Dermis blood vessel endothelial cell (primary cell): ENCODE measurements around the gene CDH15. TPM values are rescaled to one million over a fixed set of nuclear protein-coding genes. Genes with fewer than 3 reads are reported as not detected.

Source experiments
- DNase-seq: peaks from one replicate; pipeline ENCODE4 v3.0.0; 2010
- total RNA-seq: library from RNA; depleted of rRNA; stranded (reverse); fragments of >200 nt; gene quantifications from 2 replicates; pipeline ENCODE4 v1.2.3, GENCODE V29; 2014

The CDH15 gene, protein sequence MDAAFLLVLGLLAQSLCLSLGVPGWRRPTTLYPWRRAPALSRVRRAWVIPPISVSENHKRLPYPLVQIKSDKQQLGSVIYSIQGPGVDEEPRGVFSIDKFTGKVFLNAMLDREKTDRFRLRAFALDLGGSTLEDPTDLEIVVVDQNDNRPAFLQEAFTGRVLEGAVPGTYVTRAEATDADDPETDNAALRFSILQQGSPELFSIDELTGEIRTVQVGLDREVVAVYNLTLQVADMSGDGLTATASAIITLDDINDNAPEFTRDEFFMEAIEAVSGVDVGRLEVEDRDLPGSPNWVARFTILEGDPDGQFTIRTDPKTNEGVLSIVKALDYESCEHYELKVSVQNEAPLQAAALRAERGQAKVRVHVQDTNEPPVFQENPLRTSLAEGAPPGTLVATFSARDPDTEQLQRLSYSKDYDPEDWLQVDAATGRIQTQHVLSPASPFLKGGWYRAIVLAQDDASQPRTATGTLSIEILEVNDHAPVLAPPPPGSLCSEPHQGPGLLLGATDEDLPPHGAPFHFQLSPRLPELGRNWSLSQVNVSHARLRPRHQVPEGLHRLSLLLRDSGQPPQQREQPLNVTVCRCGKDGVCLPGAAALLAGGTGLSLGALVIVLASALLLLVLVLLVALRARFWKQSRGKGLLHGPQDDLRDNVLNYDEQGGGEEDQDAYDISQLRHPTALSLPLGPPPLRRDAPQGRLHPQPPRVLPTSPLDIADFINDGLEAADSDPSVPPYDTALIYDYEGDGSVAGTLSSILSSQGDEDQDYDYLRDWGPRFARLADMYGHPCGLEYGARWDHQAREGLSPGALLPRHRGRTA
- 0.05 TPM in 1 of 2 replicates, not detected in the other for total RNA-seq

DNA sequence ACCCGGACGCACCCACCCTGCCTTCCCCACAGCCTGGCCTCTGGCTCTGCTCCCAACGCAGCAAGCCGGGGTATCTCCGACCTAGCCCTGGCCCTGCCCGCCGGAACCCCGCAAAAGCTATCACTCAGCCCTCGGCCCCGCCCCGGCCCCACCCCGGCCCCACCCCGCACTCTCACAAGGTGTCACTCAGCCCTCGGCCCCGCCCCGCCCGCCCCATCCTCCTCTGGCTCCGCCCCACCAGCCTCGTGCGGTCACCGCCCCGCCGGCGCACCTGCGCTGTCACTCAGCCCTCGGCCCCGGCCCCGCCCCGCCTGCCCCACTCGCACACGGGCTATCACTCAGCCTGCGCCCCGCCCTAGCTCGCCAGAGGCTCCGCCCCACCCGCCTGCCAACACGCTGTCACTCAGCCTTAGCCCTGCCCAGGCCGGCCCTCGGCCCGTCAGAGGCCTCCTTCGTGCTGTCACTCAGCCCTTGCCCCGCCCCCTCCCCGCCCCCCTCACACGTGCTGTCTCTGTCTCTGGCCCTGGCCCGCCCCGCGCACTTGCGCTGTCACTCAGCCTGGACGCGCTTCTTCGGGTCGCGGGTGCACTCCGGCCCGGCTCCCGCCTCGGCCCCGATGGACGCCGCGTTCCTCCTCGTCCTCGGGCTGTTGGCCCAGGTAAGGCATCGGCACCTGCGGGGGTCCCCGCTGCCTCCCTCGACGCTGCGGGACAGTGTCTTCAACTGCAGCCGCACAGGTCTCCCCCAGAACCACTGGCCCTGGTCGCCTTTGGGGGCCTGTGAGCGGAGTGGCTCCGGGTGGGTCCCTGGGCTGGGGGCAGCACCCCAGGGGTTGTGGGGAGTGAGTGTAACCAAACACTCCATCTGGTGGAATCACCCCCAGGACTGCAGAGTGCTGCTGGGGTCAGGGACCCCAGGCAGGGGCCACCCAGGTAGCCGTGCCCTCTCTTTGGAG, at the start of gene CDH15:
CDH15 (plus strand) TSS at position 533 of the 955 bp plus-strand sequence; CDS start at position 617, 84 bp downstream.
- peak; percentile 92 for DNase-seq

DNA sequence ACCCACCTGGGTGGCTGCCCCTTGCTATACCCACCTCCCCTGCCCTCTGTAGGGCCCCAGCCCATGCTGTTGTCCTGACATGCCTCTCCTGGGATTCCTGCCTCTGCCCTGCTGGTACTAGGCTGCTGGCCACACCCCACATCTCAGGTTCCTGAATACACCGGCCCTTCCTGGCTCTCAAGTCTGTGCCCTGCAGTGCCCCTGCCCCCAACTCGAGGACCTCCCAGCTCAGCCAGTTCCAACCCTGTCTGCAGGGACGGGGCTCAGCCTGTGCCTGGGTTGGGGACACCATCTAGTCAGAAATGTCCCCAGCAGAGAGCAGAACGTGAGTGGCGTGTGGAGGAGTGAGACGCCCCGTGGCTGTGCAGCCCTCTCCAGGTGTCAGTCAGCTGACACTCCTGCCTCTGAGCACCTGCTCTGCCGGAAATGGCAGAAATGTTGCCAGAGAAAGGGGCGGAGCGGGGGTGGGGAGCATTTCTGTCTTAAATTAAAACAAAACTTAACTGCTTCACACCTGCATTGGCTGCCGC, 49.2 kb upstream of the CDH15 start:
- DNase-seq, result no peak

DNA sequence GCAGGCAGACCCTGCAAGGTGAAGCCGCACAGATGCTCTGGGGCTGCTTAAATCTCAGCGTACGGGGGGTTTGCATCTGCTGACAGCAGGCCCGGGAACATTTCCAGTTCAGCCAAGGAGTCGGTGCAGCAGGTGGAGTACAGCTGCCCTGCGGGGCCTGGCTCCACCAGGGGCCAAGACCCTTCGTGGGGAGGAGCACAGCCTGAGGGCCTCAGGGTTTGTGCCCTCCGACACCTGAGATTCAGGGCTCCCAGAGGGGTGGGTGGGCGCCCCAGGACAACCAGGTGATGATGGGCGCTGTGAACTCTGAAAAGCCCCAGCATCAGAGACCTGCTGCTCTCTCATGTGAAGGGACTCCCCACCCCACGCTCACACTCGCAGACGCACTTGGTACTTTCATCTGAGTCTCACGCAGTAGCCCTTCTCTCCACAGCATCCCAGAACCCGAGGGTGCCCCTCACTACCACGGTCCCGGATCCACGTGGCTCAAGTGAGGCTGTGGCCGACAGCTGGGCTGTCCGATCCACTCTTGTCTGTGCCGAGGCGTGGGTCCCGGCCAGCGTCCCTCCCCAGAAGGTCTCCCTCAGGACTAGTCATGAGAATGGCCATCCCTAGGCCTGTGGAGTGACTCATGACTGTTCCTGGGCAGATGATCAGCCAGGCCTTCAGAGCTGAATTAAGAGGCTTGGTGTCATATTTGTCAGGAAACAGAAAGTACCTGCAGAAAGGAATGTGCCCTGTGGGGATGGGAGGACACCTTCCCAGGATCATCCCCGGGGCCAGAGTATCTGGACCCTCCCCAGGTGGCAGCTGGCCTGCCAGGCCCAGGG, 48.3 kb upstream of the CDH15 start:
- DNase-seq, result no peak

DNA sequence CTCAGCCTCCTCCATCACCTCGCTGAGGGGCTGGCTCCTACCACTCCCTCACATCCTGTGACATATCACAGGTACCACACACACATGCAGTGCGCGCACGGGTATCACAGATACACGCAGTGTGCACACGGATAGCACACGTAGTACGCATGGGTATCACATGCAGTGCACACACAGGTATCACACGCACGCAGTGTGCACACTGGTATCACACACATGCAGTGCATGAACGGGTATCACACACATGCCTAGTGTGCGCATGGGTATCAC, 47.8 kb upstream of the CDH15 start:
- no peak for DNase-seq

DNA sequence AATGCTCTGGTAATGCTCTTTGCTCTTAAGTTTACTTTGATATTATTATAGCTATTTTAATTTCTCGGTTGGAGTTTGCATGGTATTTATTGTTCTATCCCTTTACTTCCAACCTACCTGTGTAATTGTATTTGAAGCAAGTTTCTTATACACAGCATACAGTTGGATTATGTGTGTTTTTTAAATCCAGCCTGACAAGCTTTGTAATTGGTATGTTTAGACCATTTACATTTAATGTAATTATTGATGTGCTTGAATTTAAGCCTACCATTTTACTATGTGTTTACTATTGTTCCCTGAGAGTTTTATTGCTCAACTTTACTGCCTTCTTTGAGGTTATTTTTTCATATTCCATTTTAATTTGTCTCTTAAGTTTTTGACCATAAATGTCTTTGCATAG, 42.2 kb upstream of the CDH15 start:
- DNase-seq, result no peak

DNA sequence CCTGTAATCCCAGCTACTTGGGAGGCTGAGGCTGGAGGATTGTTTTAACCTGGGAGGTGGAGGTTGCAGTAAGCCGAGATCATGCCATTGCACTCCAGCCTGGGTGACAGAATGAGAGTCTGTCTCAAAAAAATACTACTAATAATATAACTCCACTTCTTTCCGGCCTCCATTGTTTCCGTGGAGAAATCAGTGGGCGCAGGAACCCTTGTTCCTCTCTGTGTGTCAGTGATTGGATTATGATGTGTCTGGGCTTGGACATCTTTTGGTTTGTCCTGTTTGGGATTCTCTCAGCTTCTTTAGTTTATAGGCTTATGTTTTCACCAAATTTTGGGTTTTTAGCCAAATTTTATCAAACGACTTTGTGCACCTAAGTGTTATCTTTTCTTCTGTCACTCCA, 41.1 kb upstream of the CDH15 start:
- no peak for DNase-seq

DNA sequence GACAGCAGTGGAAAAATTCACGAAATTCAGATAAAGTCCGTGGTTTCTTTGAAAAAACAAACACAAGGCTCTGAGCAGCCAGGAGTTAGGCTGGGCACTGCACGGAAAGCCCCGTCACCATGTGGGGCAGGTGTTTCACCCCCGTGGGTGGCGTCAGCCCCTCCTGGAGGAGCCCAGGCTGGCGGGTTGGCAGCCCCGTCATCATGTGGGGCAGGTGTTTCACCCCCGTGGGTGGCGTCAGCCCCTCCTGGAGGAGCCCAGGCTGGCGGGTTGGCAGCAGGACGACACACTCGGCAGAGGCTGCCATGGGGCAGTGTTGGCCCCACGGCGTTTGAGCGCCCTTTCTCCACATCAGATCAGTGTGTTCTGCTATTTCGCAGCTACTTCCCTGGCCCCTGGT, 39.8 kb upstream of the CDH15 start:
- DNase-seq, result no peak

DNA sequence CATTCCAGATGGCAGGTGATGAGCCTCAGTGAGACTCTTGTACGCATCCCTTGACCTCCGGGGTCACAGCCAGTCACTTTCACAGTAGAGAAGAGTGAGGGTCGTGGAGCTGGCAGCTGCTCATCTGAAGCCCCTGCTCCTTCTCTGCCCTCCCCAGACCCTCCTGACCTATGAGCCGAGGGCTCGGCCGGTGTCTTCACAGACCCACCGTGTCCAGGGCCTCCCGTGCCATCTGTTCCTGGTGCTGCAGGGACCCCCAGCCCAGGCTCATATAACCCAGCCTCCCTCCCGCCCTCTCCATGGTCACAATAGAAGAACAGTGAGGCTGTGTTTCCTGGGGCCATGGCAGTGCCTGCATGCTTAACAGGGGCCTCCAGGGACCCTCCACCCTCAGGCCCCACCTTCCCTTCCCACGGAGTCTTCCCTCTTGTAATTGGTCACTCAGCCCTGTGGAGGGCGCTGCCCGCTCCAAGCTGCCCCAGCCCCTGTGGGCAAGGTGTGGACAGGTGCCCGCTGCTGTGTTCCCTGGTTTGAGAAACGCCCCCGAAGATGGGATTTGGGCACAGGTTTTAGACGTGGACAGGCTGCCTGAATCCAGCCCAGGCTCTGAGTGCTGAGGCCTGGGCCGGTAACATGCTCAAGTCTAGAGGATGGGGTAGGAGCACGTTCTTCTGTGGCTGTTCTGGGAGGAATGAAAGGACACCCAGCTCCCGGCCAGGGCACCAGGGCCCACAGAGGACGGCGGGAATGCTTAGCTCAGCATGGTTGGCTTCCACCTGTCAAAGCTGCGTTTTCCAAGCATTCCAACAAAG, 39.1 kb upstream of the CDH15 start:
- DNase-seq, result no peak

DNA sequence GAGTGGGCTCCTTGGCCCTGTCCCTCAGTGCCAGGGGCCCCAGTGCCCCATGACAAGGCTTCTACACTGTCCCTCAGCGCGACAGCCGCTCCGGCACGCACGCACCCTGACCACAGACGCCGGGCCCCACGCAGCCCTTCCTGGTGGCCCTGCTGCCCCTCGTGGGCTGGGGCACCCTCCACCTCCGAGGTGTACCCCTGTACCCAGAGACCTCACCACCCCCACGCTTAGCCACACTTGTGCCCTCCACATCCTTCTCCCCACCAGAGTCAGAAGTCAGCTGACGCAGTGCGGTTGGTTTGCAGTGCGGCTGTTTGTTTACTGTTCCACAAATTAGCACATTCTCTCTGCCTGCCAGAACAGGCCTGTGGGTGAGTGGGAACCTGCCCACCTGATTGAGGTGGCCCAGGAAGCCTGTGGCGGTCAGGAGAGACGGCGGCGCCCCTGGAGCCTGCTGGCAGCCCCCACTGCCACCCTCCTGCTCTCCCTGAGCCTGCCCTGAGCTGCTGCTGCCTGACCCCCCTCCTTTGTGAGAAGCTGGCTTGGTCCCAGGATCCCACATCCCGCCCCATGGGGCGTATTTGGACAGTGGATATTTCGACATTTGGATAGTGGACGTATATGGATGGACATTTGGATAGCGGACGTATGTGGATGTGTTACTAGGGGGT, 38.0 kb upstream of the CDH15 start:
- DNase-seq, result no peak

DNA sequence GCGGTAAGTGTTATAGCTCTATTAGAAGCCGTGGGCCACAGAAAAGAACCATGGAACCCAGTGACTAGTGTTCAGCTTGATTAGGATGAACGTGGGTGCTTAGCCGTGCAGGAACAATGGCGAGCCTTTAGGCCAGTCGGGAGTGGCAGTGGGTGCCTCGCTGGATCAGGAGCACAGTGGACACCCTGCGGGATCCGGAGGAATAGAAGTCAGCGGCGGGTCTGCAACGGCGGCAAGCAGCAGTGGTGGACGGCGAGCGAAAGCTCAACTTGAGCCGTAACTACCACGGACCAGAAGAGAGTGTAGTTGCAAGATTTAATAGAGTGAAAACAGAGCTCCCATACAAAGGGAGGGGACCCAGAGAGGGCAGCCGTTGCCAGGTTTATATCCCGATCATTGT, 37.3 kb upstream of the CDH15 start:
- DNase-seq, result no peak

DNA sequence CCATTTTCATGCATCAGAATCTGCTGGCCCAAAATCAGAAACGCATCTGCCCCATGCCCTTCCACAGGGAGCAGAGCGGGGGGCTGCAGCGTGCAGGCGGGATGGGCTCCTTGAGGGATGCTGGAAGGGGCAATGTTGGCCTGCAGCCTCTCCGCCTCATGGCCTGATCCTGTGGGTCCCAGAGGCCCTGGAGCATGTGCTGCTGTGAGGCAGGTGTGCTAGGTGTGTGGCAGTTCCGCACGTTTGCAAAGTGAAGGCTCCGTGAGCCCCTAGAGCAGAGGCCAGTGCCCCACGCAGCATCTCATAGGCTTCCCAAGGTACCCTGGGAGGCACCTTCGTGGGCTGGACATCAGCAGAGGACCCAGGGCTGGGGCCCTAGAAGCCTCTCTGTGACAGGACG, 36.4 kb upstream of the CDH15 start:
- no peak for DNase-seq

DNA sequence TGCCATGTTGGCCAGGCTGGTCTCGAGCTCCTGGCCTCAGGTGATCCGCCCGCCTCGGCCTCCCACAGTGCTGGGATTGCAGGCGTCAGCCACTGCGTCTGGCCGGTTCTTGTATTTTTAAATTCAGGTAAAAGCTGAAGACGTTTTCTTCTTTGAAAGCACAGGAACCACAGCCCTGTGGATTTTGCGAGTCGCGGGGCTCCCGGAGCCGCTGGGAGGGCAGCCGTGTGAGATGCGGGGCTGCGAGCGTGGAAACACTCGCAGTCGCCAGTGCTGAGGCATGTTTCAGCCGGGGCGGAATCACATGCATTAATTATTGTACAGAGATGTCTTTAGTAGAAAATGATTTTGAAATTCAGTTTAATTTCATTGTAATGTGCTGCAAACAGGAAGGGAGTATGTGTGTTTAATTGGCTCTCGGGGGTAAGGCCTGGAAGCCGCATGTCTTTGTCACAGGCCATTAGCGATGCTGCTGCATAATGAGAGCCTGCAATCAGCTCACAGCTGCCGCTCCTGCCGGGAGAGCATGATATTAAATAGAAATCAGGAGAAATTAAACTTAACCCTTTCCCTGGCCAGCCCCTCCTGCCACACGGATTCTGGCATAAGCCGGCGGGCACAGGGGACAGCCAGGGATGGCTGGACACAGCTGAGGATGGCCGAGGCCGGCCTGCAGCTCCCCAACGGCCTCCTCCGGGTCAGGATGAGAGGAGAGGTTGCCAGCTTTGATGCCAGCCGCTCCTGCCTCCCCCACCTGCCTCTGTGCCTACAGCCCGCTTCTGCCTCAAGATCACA, 35.4 kb upstream of the CDH15 start:
- no peak for DNase-seq

DNA sequence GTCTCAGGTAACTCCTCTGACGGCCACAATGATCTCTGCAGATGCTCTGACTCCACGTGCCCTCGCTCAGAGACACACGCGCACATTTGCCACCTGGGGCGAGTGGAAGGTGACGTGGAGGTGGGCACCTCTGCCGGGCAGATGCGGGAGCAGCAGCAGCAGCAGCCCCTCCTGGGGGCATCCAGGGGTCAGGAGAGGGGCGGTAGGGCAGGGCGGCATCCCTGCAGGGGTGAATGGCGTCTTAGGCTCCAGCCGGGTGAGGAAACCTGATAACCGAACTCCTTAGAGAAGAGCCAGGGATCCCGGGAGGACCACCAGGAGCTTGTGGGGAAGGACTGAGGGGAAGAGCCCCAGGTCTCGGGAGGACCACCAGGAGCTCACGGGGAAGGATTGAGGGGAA, 34.6 kb upstream of the CDH15 start:
- DNase-seq, result no peak

DNA sequence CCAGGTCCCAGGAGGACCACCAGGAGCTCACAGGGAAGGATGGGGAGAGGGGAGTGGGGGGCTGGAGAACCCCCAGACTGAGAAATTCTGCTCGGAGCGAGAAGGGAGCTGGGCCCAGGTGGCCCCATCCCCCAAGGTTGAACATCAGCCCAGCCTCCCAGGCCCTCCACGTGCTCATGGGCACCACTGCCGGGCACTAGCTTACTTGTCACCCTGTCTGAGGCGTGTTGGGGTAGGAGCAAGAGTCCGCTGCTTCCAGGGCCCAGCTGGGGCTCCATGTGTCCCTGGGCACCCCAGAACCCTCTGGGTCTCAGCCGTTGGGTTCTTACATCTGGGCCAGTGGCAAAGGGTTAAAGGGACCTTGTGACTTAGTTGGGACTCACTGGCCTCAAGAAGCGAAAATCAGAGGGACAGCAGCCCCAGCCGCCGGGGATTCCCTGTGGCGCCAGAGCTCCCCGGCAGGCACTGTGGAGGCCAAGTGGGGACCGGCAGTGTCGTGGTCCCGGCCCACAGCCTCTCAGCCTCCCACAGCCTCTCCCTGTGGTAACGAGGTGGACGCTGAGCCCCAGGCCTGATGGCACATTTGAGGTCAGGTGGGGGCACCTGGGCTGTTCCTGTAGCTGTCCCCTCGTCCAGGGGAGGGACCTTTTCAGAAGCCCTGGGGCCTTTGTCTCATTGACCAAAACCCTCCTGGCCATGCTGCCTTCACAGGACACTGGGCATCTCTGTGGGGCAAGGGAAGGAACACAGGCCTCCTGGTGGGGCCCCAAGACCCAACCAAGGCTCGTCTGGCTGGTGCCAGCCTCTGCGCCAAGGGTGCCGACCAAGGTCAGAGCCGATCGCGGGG, 33.7 kb upstream of the CDH15 start:
- DNase-seq, result no peak

DNA sequence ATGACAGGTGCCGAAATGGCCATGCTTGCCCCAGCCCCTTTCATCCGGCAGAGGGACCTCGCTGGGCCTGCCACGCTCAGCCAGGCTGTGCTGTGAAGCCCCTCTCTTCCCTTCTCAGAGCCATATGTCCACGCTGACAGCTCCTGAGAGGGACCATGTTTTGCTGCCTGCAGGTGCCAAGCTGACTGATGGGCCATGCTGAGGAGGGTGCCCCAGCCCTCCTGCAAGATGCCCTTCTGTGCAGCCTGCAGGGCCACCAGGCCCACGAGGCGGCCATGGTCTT, 33.1 kb upstream of the CDH15 start:
- no peak for DNase-seq

DNA sequence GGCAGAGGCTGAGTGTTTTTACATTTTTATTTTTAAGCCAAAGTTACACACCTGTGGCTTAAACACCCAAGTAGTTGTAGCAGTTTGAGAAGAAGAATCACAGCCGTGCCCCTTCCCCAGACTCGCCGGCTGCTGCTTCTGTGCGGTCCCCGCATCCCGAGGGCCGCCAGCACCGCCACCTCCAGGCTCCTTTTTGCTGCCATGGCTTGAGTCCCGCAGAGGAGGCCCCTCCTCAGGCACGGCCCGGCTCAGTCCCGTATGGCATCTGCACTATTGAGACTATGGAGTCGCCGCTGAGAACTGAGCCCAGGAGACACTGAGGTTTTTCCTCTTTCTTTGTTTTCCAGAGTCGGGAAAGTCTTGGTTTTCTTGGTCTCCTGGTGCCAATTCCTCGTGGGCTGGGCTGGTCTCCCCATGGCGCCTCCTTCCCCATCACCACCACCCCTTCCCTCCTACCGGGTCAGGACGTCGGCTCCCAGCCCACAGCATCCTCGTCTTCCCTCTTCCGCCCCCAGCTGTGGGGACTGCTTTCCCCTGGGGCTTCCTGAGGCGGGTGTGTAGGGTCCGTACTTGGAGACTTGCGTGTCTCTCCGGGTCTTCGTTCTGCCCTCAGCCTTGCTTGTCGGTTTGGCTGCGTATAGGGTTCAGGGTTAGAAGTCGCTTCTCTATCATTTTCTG, 32.6 kb upstream of the CDH15 start:
- DNase-seq, result no peak

DNA sequence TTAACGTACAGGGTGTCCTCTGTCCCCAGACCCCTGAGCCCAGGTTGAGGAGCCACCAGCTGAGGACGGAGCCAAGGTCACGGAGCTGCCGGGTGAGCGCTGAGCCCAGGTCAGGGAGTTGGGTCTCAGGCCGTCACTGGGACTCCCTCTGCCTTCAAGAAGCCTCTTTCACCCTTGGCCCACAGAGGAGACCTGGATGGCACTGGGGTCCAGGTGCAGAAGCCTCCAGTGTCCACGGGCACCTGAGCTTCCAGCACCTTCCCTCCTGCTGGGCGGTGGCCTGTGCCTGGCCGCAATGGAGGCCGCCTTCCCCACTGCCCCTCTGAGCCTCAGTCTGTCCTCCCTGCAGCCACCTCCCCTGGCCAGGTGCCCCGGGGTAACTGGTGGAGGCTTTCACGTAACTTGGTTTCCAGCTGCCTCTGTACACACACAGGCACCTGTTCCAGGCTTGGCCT, 31.6 kb upstream of the CDH15 start:
- no peak for DNase-seq

DNA sequence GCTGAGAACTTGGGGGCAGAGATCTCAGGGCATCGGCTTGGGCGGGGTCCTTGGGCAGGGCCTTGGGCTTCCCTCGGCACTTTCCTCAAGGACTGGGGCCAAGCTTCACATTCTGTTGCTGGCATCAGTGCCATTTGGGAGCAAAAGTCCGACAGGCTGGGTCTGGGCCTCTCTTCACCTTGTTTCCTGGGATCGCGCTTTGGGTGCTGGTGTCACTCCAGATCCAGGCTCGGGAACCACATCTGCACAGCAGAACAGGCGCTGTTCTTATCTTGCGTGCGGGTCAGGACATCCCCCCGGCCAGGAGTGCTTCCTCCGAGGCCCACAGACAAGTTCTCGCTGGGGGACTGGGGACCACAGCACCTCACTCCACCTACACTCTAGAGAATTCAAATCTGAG, 31.1 kb upstream of the CDH15 start:
- DNase-seq, result no peak
